BJ (cell line): ENCODE measurements around the gene GPAT3. TPM values are rescaled to one million over a fixed set of nuclear protein-coding genes. Genes with fewer than 3 reads are reported as not detected.

ENCODE experiments used
- CTCF ChIA-PET: fragments of 350-600 bp; formaldehyde crosslinking; extraction: SDS; loops from one replicate; lab custom pipeline; 2021; ENCODE audit warnings: antibody characterized with exemption, inconsistent platforms; lab: Yijun Ruan, JAX
- POLR2A ChIA-PET: fragments of 300-600 bp; sonication (Branson Sonifier 250); formaldehyde crosslinking; extraction: SDS; loops from one replicate; lab custom pipeline; 2021; ENCODE audit warnings: antibody characterized with exemption; lab: Charles Lee
- DNase-seq: peaks from one replicate; pipeline ENCODE4 v3.0.0-alpha.2; 2011; ENCODE audit warnings: low read depth
- H3K27me3 ChIP-seq: 2 replicates; pipeline ENCODE4 v1.6.0; 2011; ENCODE audit warnings: low read length; ENCODE audit not compliant: control insufficient read depth, insufficient read depth
- H3K36me3 ChIP-seq: 2 replicates; pipeline ENCODE4 v1.5.1; 2011; ENCODE audit warnings: low read length; ENCODE audit not compliant: control insufficient read depth, insufficient read depth
- H3K4me3 ChIP-seq: 2 replicates; pipeline ENCODE4 v1.5.1; 2011; ENCODE audit warnings: low read depth, mild to moderate bottlenecking, control low read depth, low read length
- polyA plus RNA-seq: library from polyadenylated mRNA; depleted of rRNA; stranded (reverse); fragments of >200 nt; gene quantifications from 2 replicates; pipeline ENCODE4 v1.2.3, GENCODE V29; 2011
- TF ChIP-seq, protein P1 (sequence below): IDR thresholded peaks from 2 replicates; pipeline ENCODE4 v1.5.1; 2011; ENCODE audit warnings: low read depth, mild to moderate bottlenecking, control low read depth, inconsistent platforms, low read length, moderate library complexity; ENCODE audit not compliant: insufficient read depth

GPAT3 gene
- polyA plus RNA-seq, 1 experiment, result 0.58 TPM

DNA sequence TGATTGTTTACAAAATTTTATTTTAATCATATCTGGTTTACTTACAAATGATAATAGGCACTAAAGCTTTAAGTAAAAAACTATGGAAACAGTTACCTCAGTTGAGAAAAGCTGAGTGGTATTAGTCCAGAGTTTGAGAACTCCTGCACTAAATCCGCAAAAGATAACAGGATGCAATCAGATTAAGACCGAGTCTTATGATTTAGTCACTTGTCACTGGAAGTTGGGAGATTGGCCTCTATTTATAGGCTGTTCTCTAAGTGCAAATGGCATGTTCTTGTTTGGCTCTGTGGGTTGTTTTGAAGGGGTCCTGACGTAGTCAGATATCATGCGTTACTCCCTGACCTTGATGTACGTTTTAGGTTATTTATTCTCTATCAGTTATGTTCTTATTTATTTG lies 6.3 kb downstream of the GPAT3 start:
- DNase-seq, result no peak
- no peaks in the 10 kb centered on the region for H3K36me3 ChIP-seq
- CTCF ChIA-PET, result interaction anchor here (0.8 kb wide), 1 partner anchor 97 kb away, joined by 3 read pairs; no protein-coding TSS in a partner anchor
- no peak overlapping the region for H3K4me3 ChIP-seq
- POLR2A ChIA-PET, result no interaction called here
- TF ChIP-seq, protein P1, sequence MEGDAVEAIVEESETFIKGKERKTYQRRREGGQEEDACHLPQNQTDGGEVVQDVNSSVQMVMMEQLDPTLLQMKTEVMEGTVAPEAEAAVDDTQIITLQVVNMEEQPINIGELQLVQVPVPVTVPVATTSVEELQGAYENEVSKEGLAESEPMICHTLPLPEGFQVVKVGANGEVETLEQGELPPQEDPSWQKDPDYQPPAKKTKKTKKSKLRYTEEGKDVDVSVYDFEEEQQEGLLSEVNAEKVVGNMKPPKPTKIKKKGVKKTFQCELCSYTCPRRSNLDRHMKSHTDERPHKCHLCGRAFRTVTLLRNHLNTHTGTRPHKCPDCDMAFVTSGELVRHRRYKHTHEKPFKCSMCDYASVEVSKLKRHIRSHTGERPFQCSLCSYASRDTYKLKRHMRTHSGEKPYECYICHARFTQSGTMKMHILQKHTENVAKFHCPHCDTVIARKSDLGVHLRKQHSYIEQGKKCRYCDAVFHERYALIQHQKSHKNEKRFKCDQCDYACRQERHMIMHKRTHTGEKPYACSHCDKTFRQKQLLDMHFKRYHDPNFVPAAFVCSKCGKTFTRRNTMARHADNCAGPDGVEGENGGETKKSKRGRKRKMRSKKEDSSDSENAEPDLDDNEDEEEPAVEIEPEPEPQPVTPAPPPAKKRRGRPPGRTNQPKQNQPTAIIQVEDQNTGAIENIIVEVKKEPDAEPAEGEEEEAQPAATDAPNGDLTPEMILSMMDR, result no peak
- H3K27me3 ChIP-seq, result no peaks in the 10 kb centered on the region

DNA sequence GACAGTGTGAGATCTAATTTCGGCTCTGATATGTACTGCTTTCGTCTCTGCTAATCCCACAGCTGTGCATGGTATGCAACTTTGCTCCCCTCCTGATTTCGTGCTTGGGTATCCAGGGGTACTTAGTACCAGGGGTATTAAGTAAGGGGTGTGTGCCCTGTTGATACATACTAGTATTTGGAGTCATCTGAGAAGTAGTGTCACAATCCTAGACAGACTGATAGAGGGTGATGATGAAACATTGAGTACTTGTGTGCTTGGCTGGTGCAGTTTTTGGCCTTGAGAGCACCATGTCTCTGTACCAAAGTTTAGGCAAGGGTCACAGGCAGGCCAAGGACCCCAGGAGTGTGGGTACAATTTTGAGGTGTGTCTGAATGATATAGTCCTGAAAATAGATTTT lies 10.9 kb downstream of the GPAT3 start:
- CTCF ChIA-PET, result interaction anchor here (1.2 to 1.5 kb wide), 2 partner anchors 12 to 48 kb away, joined by 3 to 7 read pairs; no protein-coding TSS in a partner anchor
- TF ChIP-seq, protein P1, result no peak
- DNase-seq, result no peak
- Histone ChIP-seq H3K36me3 (no peaks in the 10 kb centered on the region), H3K4me3 (no peak overlapping the region), H3K27me3 (no peaks in the 10 kb centered on the region)
- POLR2A ChIA-PET, result no interaction called here

- TF ChIP-seq, protein P1, result no peak
- H3K36me3 ChIP-seq, result no peaks in the 10 kb centered on the region
- POLR2A ChIA-PET, result no interaction called here
- peak; percentile 85 for DNase-seq
- CTCF ChIA-PET, result interaction anchor here (0.6 to 1.5 kb wide), 4 partner anchors 14 to 186 kb away, joined by 3 to 7 read pairs (median 3); no protein-coding TSS in a partner anchor
- no peak overlapping the region for H3K4me3 ChIP-seq
- no peaks in the 10 kb centered on the region for H3K27me3 ChIP-seq
Observed at GRCh38 chr4:83548151-83548905, 12.4 kb downstream of the GPAT3 start.

DNA sequence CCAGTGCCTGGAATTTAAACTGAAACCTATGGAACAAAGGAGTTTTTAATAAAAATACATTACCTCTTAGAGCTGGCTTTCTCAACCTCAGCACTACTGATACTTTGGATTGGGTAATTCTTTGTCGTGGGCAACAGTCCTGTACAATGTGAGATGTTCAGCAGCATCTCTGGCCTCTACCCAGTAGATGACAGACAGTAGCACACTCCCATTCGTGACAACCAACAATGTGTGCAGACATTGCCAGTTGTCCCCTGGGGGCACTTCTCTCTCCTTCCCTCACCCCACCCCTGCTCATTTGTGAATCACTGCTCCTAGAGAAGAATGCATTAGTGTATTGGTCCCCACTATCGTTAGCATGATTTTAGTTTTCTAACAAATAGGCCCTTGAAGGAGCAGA lies 16.2 kb downstream of the GPAT3 start:
- CTCF ChIA-PET, result no interaction called here

GRCh38 chr4:83552924-83553323 lies 17.0 kb downstream of the GPAT3 start:
- no peak overlapping the region for H3K4me3 ChIP-seq
- ChIA-PET POLR2A (interaction anchor here (0.6 kb wide), 1 partner anchor 10 kb away, joined by 21 read pairs; no protein-coding TSS in a partner anchor), CTCF (no interaction called here)
- DNase-seq, result no peak
- TF ChIP-seq, protein P1, result no peak
- H3K36me3 ChIP-seq, result no peaks in the 10 kb centered on the region
- no peaks in the 10 kb centered on the region for H3K27me3 ChIP-seq

More for the DNA sequence above, 16.2 kb downstream of the GPAT3 start:
- TF ChIP-seq, protein P1, result no peak
- no peak for DNase-seq
- Histone ChIP-seq H3K4me3 (no peak overlapping the region), H3K36me3 (no peaks in the 10 kb centered on the region), H3K27me3 (no peaks in the 10 kb centered on the region)
- POLR2A ChIA-PET, result no interaction called here
